K562 (cell line): ENCODE measurements around the gene CTAG2.

Experiments used
- KDM1A ChIP-seq, 2 experiments: fragments of 450-650 bp; IDR thresholded peaks; 2 replicates each; pipeline ENCODE4 v1.6.1; 2016; ENCODE audit warnings: mild to moderate bottlenecking in 2 of 2
- PHF8 ChIP-seq: fragments of 200-600 bp; sonication (generic); IDR thresholded peaks from 2 replicates; pipeline ENCODE4 v1.6.1; 2012; ENCODE audit warnings: mixed run types, mild to moderate bottlenecking, inconsistent platforms, low read length, moderate library complexity, borderline replicate concordance
- TAF1 ChIP-seq: IDR thresholded peaks from 2 replicates; pipeline ENCODE4 v1.6.1; 2011; ENCODE audit warnings: mild to moderate bottlenecking, low read length, moderate library complexity; ENCODE audit not compliant: insufficient read depth, control insufficient read depth, severe bottlenecking; ENCODE audit errors: extremely low read depth
- U2AF1 ChIP-seq: fragments of 200-400 bp; formaldehyde crosslinking; optimal IDR thresholded peaks from 2 replicates; pipeline ENCODE3; 2017; ENCODE audit warnings: mild to moderate bottlenecking, low read depth, low read length, moderate library complexity
- USF2 ChIP-seq: sonication (generic); formaldehyde crosslinking; IDR thresholded peaks from 2 replicates; pipeline ENCODE4 v1.5.0; 2020; ENCODE audit warnings: missing genetic modification reagents

- TF ChIP-seq KDM1A (IDR thresholded peaks at IDR 0.05) (no peak), PHF8 (no peak), TAF1 (no peak), USF2 (CRISPR knock-in tag) (no peak), U2AF1 (no peak)
Observed at GRCh38 chrX:154660541-154660940, 7.2 kb upstream of the CTAG2 start.
